Measurements from ENCODE around the gene SLC13A1. TPM values are rescaled to one million over a fixed set of nuclear protein-coding genes. Genes with fewer than 3 reads are reported as not detected.
"Not testable (repeated sequence)": the region's sequence is repeated elsewhere in the genome, so short reads cannot be mapped to it uniquely, and the experiment has no call there.

SLC13A1 gene
- total RNA-seq, 1 donor from 2014 or later, result not detected

DNA sequence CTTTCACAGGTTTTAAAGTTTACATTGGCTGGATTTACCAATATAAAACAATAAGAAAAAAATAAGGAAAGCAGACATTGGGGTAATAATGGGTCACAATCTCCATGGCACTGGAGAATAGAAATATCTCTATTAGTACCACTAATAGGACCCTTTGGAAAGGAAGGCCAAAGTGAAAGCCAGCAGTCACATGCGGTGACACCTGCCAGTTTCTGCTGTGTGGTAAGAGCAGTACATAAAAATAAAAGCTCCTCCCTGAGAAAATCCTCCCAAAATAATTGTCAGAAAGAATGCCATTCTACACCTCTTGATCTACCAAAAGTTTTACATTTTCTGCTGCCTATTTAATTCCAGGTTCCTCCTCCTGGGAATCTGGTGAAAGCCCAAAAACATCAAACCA, 30.4 kb upstream of the SLC13A1 start:
- Histone ChIP-seq H4K20me1 (ENCODE audit: low read depth) (no peaks in the 10 kb centered on the region), H3K79me2 (ENCODE audit: low read depth) (no peaks in the 10 kb centered on the region), H3K4me1 (no peaks in the 10 kb centered on the region), H3F3A (ENCODE audit: low read depth) (no peaks in the 10 kb centered on the region), H2AFZ (replicated peaks) (no peak overlapping the region), H3K9ac (no peak overlapping the region), H3K27me3 (no peaks in the 10 kb centered on the region), H3K9me3 (ENCODE audit: low read depth) (no peaks in the 10 kb centered on the region), H3K36me3 (no peaks in the 10 kb centered on the region), H3K27ac (no peak overlapping the region), H3K4me2 (no peak overlapping the region), H3K4me3 (no peak overlapping the region)
- DNase-seq (ENCODE audit: low spot score), result no peak
- H3K9me3 Mint-ChIP-seq, result no peaks in the 10 kb centered on the region
- H3K36me3 Mint-ChIP-seq, result no peaks in the 10 kb centered on the region
- no peak overlapping the region for H3K27ac Mint-ChIP-seq
- no peak overlapping the region for H3K4me3 Mint-ChIP-seq
- TF ChIP-seq, protein P1, sequence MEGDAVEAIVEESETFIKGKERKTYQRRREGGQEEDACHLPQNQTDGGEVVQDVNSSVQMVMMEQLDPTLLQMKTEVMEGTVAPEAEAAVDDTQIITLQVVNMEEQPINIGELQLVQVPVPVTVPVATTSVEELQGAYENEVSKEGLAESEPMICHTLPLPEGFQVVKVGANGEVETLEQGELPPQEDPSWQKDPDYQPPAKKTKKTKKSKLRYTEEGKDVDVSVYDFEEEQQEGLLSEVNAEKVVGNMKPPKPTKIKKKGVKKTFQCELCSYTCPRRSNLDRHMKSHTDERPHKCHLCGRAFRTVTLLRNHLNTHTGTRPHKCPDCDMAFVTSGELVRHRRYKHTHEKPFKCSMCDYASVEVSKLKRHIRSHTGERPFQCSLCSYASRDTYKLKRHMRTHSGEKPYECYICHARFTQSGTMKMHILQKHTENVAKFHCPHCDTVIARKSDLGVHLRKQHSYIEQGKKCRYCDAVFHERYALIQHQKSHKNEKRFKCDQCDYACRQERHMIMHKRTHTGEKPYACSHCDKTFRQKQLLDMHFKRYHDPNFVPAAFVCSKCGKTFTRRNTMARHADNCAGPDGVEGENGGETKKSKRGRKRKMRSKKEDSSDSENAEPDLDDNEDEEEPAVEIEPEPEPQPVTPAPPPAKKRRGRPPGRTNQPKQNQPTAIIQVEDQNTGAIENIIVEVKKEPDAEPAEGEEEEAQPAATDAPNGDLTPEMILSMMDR (IDR thresholded peaks at IDR 0.05), result no peak
- H3K4me1 Mint-ChIP-seq, result no peaks in the 10 kb centered on the region
- H3K27me3 Mint-ChIP-seq (ENCODE audit: insufficient read depth, low read depth), result no peaks in the 10 kb centered on the region

DNA sequence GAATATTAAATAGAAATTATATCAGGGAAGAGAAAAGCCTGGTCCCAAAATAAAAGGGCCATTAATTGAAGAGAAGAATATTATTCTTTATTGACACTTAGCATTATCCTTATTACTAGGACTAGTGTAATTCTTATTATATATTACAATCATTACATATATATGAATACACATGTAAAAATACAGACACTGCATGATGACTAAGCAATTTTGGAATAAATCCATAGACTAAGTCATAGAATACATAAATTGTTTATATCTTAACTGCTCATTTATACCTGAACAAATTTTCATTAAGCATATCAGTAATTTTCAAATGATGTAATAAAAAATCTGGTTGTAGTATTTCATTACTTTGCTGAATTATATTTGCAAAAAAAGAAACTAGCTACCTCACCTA, 29.7 kb upstream of the SLC13A1 start:
- no peak for DNase-seq (ENCODE audit: low spot score)
- no peaks in the 10 kb centered on the region for H3K9me3 Mint-ChIP-seq
- H3K27ac Mint-ChIP-seq, result no peak overlapping the region
- H3K27me3 ChIP-seq, result no peaks in the 10 kb centered on the region
- H3K79me2 ChIP-seq (ENCODE audit: low read depth), result no peaks in the 10 kb centered on the region
- H3K27me3 Mint-ChIP-seq (ENCODE audit: insufficient read depth, low read depth), result no peaks in the 10 kb centered on the region
- no peak overlapping the region for H3K4me2 ChIP-seq
- H3F3A ChIP-seq (ENCODE audit: low read depth), result no peaks in the 10 kb centered on the region
- H3K27ac ChIP-seq, result no peak overlapping the region
- H3K4me3 Mint-ChIP-seq, result no peak overlapping the region
- no peak overlapping the region for H3K9ac ChIP-seq
- H3K4me1 ChIP-seq, result no peaks in the 10 kb centered on the region
- H3K36me3 Mint-ChIP-seq, result no peaks in the 10 kb centered on the region
- H3K4me3 ChIP-seq, result no peak overlapping the region
- TF ChIP-seq, protein P1 (IDR thresholded peaks at IDR 0.05), result no peak
- TF ChIP-seq EZH2 (IDR thresholded peaks at IDR 0.05) (no peak), EZH2phosphoT487 (IDR thresholded peaks at IDR 0.05) (no peak)
- H3K36me3 ChIP-seq, result no peaks in the 10 kb centered on the region
- H2AFZ ChIP-seq (replicated peaks), result no peak overlapping the region
- no peaks in the 10 kb centered on the region for H3K9me3 ChIP-seq (ENCODE audit: low read depth)
- H4K20me1 ChIP-seq (ENCODE audit: low read depth), result no peaks in the 10 kb centered on the region
- H3K4me1 Mint-ChIP-seq, result no peaks in the 10 kb centered on the region

DNA sequence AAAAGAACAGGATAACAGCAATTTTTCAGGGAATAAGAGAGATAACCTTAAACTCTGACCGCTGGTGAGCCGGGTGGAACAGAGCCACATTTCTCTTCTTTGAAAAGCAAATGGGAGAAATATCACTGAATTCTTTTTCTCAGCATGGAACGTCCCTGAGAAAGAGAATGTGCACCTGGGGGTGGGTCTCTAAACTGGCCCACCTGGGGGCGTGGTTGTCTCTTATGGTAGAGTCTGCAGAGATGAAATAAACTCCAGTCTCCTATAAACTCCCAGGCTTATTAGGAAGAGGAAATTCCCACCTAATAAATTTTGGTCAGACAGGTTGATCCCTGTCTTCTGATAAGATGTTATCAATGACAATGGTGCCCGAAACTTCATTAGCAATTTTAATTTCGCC, 27.9 kb upstream of the SLC13A1 start:
- DNase-seq (ENCODE audit: low spot score), result not testable (repeated sequence)

DNA sequence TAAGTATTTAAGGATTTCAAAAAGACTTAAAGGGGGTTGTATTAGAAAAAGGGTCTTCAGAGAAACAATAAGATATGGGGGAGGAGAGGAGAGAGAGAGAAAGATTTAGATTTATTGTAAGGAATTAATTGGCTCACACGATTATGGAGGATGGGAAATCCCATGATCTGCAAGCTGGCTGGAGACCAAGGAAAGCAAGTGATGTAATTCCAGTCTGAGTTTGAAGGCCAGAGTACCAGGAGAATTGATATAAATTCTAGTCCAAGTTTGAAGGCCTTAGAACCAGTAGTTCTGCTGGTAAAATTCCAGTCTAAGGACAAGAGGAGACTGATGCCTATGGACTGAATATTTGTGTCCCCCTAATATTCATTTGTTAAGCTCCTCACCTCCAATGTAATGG, 20.6 kb upstream of the SLC13A1 start:
- TF ChIP-seq, protein P1 (IDR thresholded peaks at IDR 0.05), result no peak
- TF ChIP-seq EZH2 (IDR thresholded peaks at IDR 0.05), result no peak
- no peak for TF ChIP-seq EZH2phosphoT487 (IDR thresholded peaks at IDR 0.05)
- H3K36me3 ChIP-seq, result no peaks in the 10 kb centered on the region
- H2AFZ ChIP-seq (replicated peaks), result no peak overlapping the region
- H3K4me1 ChIP-seq, result no peaks in the 10 kb centered on the region
- H3K9ac ChIP-seq, result no peak overlapping the region
- no peak overlapping the region for H3K4me3 ChIP-seq
- H3K4me2 ChIP-seq, result no peak overlapping the region
- H3K27me3 Mint-ChIP-seq (ENCODE audit: insufficient read depth, low read depth), result no peaks in the 10 kb centered on the region
- DNase-seq (ENCODE audit: low spot score), result no peak
- H3K27ac Mint-ChIP-seq, result no peak overlapping the region
- H3K9me3 ChIP-seq (ENCODE audit: low read depth), result peaks cover 11% of the 10 kb centered on the region
- H3K27ac ChIP-seq, result no peak overlapping the region
- peaks cover 16% of the 10 kb centered on the region for H3K9me3 Mint-ChIP-seq
- no peaks in the 10 kb centered on the region for H3F3A ChIP-seq (ENCODE audit: low read depth)
- H3K27me3 ChIP-seq, result no peaks in the 10 kb centered on the region
- no peaks in the 10 kb centered on the region for H3K79me2 ChIP-seq (ENCODE audit: low read depth)
- no peak overlapping the region for H3K4me3 Mint-ChIP-seq
- no peaks in the 10 kb centered on the region for H4K20me1 ChIP-seq (ENCODE audit: low read depth)
- H3K4me1 Mint-ChIP-seq, result no peaks in the 10 kb centered on the region
- H3K36me3 Mint-ChIP-seq, result no peaks in the 10 kb centered on the region

More for the DNA sequence above, 27.9 kb upstream of the SLC13A1 start:
- not testable (repeated sequence) for H3K4me2 ChIP-seq; H2AFZ ChIP-seq (replicated peaks); H3K9me3 ChIP-seq (ENCODE audit: low read depth); H3K27me3 Mint-ChIP-seq (ENCODE audit: insufficient read depth, low read depth); H3K4me3 Mint-ChIP-seq; H3K36me3 Mint-ChIP-seq; H3K9me3 Mint-ChIP-seq; H3K27me3 ChIP-seq; H3F3A ChIP-seq (ENCODE audit: low read depth); H3K4me3 ChIP-seq; H3K4me1 Mint-ChIP-seq; H3K4me1 ChIP-seq; H3K27ac ChIP-seq; H3K27ac Mint-ChIP-seq; H4K20me1 ChIP-seq (ENCODE audit: low read depth); H3K79me2 ChIP-seq (ENCODE audit: low read depth); H3K36me3 ChIP-seq; H3K9ac ChIP-seq

All from neural progenitor cell (in vitro differentiated cells).